Right lung (tissue), 5 donors: ENCODE results near the gene LRIT2. TPM values are rescaled to one million over a fixed set of nuclear protein-coding genes. Genes with fewer than 3 reads are reported as not detected.
"Not testable (repeated sequence)": the region's sequence is repeated elsewhere in the genome, so short reads cannot be mapped to it uniquely, and the experiment has no call there.

Experiments used
- DNase-seq, 2 donors: peaks; one replicate each; pipeline ENCODE4 v3.0.0-alpha.2; 2013
- polyA plus RNA-seq, 5 donors: library from polyadenylated mRNA; unstranded; fragments of 120-200 nt; gene quantifications; one replicate each; pipeline versions ENCODE4 v1.2.1 to v1.2.3, GENCODE V29; 2013; ENCODE audit warnings: inconsistent platforms in 1 of 5, low replicate concordance in 1 of 5; ENCODE audit not compliant: insufficient read length in 5 of 5, insufficient read depth in 1 of 5

Gene LRIT2
- polyA plus RNA-seq, 5 donors: not detected

- no peak for DNase-seq
Observed at GRCh38 chr10:84185526-84186175, 39.7 kb downstream of the LRIT2 start.

GRCh38 chr10:84184517-84184916 lies 40.8 kb downstream of the LRIT2 start:
- DNase-seq: no peak

- DNase-seq: no peak
Observed at GRCh38 chr10:84181631-84182030, 43.7 kb downstream of the LRIT2 start.

GRCh38 chr10:84180386-84180785 lies 45.0 kb downstream of the LRIT2 start:
- not testable (repeated sequence) for DNase-seq

GRCh38 chr10:84179059-84179710 lies 46.2 kb downstream of the LRIT2 start:
- DNase-seq: no peak

- DNase-seq: no peak
Observed at GRCh38 chr10:84178160-84178609, 47.2 kb downstream of the LRIT2 start.

GRCh38 chr10:84177541-84178141 lies 47.7 kb downstream of the LRIT2 start:
- DNase-seq: no peak

- no peak for DNase-seq
Observed at GRCh38 chr10:84176836-84177474, 48.4 kb downstream of the LRIT2 start.

- DNase-seq: no peak
Observed at GRCh38 chr10:84176351-84176750, 49.0 kb downstream of the LRIT2 start.

GRCh38 chr10:84175436-84175835 lies 49.9 kb downstream of the LRIT2 start:
- no peak for DNase-seq

- no peak for DNase-seq
Observed at GRCh38 chr10:84173501-84173929, 51.8 kb downstream of the LRIT2 start, which contains the start of gene GPR15LG. GPR15LG (plus strand) TSS chr10:84173801; CDS start chr10:84173852, 51 bp downstream.

- no peak for DNase-seq
Observed at GRCh38 chr10:84172467-84173356, 52.6 kb downstream of the LRIT2 start.

- not testable (repeated sequence) for DNase-seq
Observed at GRCh38 chr10:84171700-84172466, 53.5 kb downstream of the LRIT2 start.

- not testable (repeated sequence) for DNase-seq
Observed at GRCh38 chr10:84171237-84171636, 54.1 kb downstream of the LRIT2 start.

Other genes starting within 250 kb of the LRIT2 start
- gene GHITM, start 86.0 kb downstream of the LRIT2 start, polyA plus RNA-seq: 100 to 1,000 TPM; 109 to 136 (median 122) TPM
- under 1 TPM in 1 of 5 donors, not detected in 4; 0.15 TPM for gene GPR15LG, start 51.7 kb downstream of the LRIT2 start, polyA plus RNA-seq
- under 1 TPM; 0.10 to 0.40 (median 0.23) TPM for gene CDHR1, start 31.0 kb downstream of the LRIT2 start, polyA plus RNA-seq
- not detected for gene LRIT1, start 16.0 kb upstream of the LRIT2 start, polyA plus RNA-seq
- 1 to 10 TPM in 1 of 5 donors, under 1 TPM in 1, not detected in 3; 0.27 to 1.3 TPM for gene RGR, start 19.5 kb upstream of the LRIT2 start, polyA plus RNA-seq
- gene CCSER2, start 103.0 kb upstream of the LRIT2 start, polyA plus RNA-seq: 10 to 100 TPM; 29.9 to 43.7 (median 39.4) TPM